ENCODE data around the gene SARS2.

DNA sequence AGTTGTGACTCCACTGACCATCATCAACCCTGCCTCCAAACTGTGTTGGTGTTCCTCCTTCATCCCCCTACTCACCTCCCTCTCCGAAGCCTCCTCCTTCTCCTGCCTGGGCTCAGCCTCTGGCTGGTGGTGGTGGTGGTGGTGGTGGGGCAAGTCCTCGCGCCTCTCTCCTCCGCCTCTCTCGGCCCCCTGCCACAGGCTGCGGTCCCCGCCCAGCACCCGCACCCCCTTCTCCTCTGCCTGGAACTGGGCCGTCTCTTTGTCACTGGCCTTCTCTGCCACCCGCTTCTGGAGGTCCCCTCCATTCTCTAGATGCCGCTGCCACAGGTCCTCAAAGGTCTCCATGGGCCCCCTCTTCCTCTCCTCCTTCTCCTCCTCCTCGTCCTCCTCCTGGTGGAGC lies 20.1 kb downstream of the SARS2 start:
- TF ChIP-seq, protein P1, sequence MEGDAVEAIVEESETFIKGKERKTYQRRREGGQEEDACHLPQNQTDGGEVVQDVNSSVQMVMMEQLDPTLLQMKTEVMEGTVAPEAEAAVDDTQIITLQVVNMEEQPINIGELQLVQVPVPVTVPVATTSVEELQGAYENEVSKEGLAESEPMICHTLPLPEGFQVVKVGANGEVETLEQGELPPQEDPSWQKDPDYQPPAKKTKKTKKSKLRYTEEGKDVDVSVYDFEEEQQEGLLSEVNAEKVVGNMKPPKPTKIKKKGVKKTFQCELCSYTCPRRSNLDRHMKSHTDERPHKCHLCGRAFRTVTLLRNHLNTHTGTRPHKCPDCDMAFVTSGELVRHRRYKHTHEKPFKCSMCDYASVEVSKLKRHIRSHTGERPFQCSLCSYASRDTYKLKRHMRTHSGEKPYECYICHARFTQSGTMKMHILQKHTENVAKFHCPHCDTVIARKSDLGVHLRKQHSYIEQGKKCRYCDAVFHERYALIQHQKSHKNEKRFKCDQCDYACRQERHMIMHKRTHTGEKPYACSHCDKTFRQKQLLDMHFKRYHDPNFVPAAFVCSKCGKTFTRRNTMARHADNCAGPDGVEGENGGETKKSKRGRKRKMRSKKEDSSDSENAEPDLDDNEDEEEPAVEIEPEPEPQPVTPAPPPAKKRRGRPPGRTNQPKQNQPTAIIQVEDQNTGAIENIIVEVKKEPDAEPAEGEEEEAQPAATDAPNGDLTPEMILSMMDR (IDR thresholded peaks at IDR 0.05; ENCODE audit: low read length): no peak
- no peak for TF ChIP-seq EZH2 (IDR thresholded peaks at IDR 0.05; ENCODE audit: borderline replicate concordance, low read length)

All from OCI-LY1 (cell line).